Mesothelial cell of epicardium (in vitro differentiated cells): ENCODE results near the gene ABCB6. TPM values are rescaled to one million over a fixed set of nuclear protein-coding genes. Genes with fewer than 3 reads are reported as not detected.

Experiments
- DNase-seq, 2 experiments: peaks; one replicate each; pipeline ENCODE4 v3.0.0; 2021; ENCODE audit warnings: low spot score in 2 of 2; ENCODE audit not compliant: unreplicated experiment in 2 of 2
- H3K27ac Mint-ChIP-seq: 2 replicates; pipeline ENCODE4 v1.8.0; 2021; ENCODE audit warnings: mixed read lengths
- H3K27me3 Mint-ChIP-seq: 2 replicates; pipeline ENCODE4 v1.8.0; 2021; ENCODE audit warnings: low read depth, mixed read lengths
- H3K36me3 Mint-ChIP-seq: 2 replicates; pipeline ENCODE4 v1.8.0; 2021; ENCODE audit warnings: mixed read lengths
- H3K4me1 Mint-ChIP-seq: 2 replicates; pipeline ENCODE4 v1.8.0; 2021; ENCODE audit warnings: mixed read lengths
- H3K4me3 Mint-ChIP-seq: 2 replicates; pipeline ENCODE4 v1.8.0; 2021; ENCODE audit warnings: mild to moderate bottlenecking, moderate library complexity, mixed read lengths
- H3K9me3 Mint-ChIP-seq: 2 replicates; pipeline ENCODE4 v1.8.0; 2021; ENCODE audit warnings: mixed read lengths
- total RNA-seq: library from RNA; stranded (reverse); gene quantifications from 3 replicates; pipeline ENCODE4 v1.2.1, GENCODE V29; 2021
- TF ChIP-seq, protein P1 (sequence below): fragments of 200-600 bp; sonication (generic); IDR thresholded peaks from one replicate; pipeline ENCODE4 v1.5.0; 2021; ENCODE audit warnings: antibody characterized with exemption; ENCODE audit not compliant: unreplicated experiment

The ABCB6 gene
- total RNA-seq, 1 donor from 2014 or later = 28.1 TPM

- Mint-ChIP-seq H3K27me3 (peaks cover 15% of the 10 kb centered on the region), H3K4me3 (peak overlapping the region; percentile 91), H3K27ac (no peak overlapping the region), H3K9me3 (no peaks in the 10 kb centered on the region), H3K4me1 (peaks cover 23% of the 10 kb centered on the region), H3K36me3 (no peaks in the 10 kb centered on the region)
- TF ChIP-seq, protein P1, sequence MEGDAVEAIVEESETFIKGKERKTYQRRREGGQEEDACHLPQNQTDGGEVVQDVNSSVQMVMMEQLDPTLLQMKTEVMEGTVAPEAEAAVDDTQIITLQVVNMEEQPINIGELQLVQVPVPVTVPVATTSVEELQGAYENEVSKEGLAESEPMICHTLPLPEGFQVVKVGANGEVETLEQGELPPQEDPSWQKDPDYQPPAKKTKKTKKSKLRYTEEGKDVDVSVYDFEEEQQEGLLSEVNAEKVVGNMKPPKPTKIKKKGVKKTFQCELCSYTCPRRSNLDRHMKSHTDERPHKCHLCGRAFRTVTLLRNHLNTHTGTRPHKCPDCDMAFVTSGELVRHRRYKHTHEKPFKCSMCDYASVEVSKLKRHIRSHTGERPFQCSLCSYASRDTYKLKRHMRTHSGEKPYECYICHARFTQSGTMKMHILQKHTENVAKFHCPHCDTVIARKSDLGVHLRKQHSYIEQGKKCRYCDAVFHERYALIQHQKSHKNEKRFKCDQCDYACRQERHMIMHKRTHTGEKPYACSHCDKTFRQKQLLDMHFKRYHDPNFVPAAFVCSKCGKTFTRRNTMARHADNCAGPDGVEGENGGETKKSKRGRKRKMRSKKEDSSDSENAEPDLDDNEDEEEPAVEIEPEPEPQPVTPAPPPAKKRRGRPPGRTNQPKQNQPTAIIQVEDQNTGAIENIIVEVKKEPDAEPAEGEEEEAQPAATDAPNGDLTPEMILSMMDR = no peak
- DNase-seq = no peak
These were observed 27.8 kb upstream of the ABCB6 start for GRCh38 chr2:219246559-219246958.

- DNase-seq = no peak
- H3K27ac Mint-ChIP-seq = peak overlapping the region; percentile 97
- H3K9me3 Mint-ChIP-seq = no peaks in the 10 kb centered on the region
- no peaks in the 10 kb centered on the region for H3K36me3 Mint-ChIP-seq
- H3K4me3 Mint-ChIP-seq = peak overlapping the region; percentile 91
- H3K27me3 Mint-ChIP-seq = peaks cover 8% of the 10 kb centered on the region
- TF ChIP-seq, protein P1 = no peak
- H3K4me1 Mint-ChIP-seq = peaks cover 23% of the 10 kb centered on the region
These were observed 27.1 kb upstream of the ABCB6 start for GRCh38 chr2:219245899-219246230.

GRCh38 chr2:219245148-219245898 lies 26.6 kb upstream of the ABCB6 start, which contains the start of the genes GLB1L and STK16:
Gene GLB1L, minus strand, starts transcription at chr2:219245444. Its CDS starts 1,871 bp downstream, at chr2:219243573.
Gene STK16, plus strand, starts transcription at chr2:219245479. Its CDS starts 521 bp downstream, at chr2:219246000.
- peaks cover 4% of the 10 kb centered on the region for H3K27me3 Mint-ChIP-seq
- peak within 1 kb of the TSS; percentile 91 for H3K4me3 Mint-ChIP-seq
- TF ChIP-seq, protein P1 = no peak
- no peaks in the 10 kb centered on the region for H3K36me3 Mint-ChIP-seq
- DNase-seq = peak; percentile 87 to 94
- H3K4me1 Mint-ChIP-seq = peaks cover 23% of the 10 kb centered on the region
- peak within 1 kb of the TSS; percentile 97 for H3K27ac Mint-ChIP-seq
- H3K9me3 Mint-ChIP-seq = no peaks in the 10 kb centered on the region

DNA sequence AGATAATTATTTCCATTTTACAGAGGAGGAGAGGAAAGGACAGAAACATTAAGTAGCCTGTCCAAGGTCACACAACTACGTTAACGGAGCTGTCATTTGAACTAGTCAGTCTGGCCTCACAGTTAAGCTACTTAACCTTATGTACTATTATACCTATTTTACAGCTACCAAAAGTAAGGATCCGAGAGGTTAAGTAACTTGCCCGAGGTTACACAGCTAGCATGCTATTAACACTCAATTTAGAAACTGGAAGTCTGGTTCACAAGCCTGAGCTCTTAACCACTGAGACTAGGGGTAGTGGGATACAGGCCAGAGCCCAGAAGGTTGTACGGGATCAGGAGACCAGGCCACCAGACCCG lies 26.0 kb upstream of the ABCB6 start:
- TF ChIP-seq, protein P1 = no peak
- H3K27me3 Mint-ChIP-seq = peaks cover 1% of the 10 kb centered on the region
- no peak for DNase-seq
- H3K4me1 Mint-ChIP-seq = peaks cover 23% of the 10 kb centered on the region
- H3K27ac Mint-ChIP-seq = peak overlapping the region; percentile 97
- H3K36me3 Mint-ChIP-seq = no peaks in the 10 kb centered on the region
- H3K9me3 Mint-ChIP-seq = no peaks in the 10 kb centered on the region
- H3K4me3 Mint-ChIP-seq = peak overlapping the region; percentile 91

- Mint-ChIP-seq H3K9me3 (no peaks in the 10 kb centered on the region), H3K27ac (no peak overlapping the region), H3K36me3 (no peaks in the 10 kb centered on the region), H3K27me3 (no peaks in the 10 kb centered on the region), H3K4me3 (peak overlapping the region; percentile 52), H3K4me1 (peaks cover 11% of the 10 kb centered on the region)
- no peak for DNase-seq
- TF ChIP-seq, protein P1 = no peak
These were observed 24.6 kb upstream of the ABCB6 start for GRCh38 chr2:219243291-219243761.
